Measurements from ENCODE around the gene NONO.
"Not testable (repeated sequence)": the region's sequence is repeated elsewhere in the genome, so short reads cannot be mapped to it uniquely, and the experiment has no call there.

NONO gene

GRCh38 chrX:71283403-71284143 lies at the start of gene NONO:
Gene NONO, plus strand, starts transcription at chrX:71283635. Its CDS starts 7,003 bp downstream, at chrX:71290638.
- peak; percentile 88 for DNase-seq

GRCh38 chrX:71235482-71235881 lies 48.0 kb upstream of the NONO start:
- DNase-seq = no peak

DNA sequence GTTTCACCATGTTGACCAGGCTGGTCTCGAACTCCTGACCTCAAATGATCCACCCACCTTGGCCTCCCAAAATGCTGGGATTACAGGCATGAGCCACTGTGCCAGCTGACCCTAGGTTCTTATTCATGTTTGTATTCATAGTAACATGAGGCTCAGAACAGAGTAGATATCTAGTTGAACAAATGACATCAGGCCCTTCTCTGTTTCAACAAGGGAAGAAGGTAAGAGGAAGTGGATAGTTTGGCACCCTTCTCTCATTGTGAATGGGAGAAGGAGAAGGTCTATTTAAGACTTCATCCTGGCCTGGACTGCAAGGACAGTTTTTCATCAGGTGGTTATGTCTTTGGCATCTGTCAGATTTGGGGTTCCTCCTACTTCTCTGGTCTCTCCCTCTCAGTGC lies 46.6 kb upstream of the NONO start:
- DNase-seq = no peak

DNA sequence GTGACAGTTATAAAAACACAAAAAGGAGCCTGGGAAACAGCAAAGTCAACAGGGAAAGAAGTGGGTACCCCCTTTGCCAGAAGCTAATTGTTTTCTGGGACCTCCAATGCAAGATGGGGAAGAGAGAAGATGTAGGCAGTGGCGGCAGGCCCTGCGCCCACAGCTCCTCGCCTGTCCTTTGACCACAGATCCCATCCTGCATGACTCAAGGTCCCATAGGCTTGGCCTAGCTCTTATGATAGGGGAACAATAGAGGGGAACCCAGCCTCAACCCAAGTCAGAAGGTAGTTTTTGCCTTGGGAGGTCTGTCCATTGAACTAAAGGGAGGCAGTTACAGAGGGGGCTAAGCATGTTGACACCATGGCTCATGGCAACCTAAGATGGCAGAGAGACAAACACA lies 43.7 kb upstream of the NONO start:
- DNase-seq = no peak

- DNase-seq = no peak
Measured at GRCh38 chrX:71241301-71241700, 42.1 kb upstream of the NONO start.

DNA sequence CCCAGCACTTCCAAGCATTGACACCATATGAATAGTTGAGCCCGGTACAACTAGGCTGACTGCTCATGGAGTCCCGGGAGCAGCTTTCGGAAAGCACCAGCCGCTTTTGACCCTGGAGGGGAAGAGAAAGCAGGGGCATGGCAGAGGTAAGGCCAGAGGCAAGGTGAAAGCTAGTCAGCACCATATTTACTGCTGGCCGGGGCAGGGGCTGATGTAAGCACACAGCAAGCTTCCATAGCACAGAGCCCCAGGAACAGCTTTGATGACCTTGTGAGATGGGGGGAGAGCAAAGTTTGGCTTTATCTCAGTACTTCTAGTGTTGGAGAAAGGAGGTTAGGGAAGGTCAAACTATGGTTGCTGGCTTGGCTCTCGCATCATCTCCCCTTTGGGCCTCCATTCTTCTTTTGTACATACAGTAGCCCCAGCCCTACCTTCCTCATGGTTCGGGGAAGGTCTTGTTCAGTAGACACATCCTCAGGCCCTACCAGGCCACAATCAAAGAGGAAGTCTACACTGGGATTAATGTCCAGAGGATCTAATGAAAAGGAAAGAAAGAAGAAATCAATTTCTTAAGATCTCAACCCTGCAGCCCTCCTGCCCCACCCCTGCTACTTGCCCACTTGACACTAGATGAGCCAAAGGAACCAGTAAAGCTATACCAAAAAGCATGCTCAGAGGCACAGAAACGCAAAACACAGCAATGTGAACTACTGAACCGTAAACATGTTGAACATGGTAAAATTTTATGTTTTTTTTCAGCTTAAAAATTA lies 38.9 kb upstream of the NONO start:
- no peak for DNase-seq

GRCh38 chrX:71245159-71245558 lies 38.3 kb upstream of the NONO start:
- no peak for DNase-seq

DNA sequence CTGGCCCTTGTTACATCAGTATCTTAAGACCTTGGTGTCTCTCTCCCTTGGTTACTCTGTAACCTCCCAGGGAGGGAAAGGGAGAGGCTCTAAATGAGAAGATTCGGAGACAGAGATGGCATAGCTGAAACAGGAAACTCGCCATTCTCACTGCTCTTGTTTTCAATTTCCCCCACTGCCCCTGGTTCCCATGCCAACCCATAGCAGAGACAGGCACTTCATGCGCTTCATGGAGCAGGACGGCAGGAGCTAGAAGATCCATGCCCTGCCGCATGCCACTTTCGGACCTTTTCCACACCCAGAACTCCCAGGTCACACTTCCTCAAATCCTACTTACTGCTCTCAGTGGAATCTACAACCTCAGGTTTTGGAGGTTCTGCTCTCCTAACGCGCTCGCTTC lies 32.6 kb upstream of the NONO start:
- DNase-seq = no peak

GRCh38 chrX:71251466-71251973 lies 31.9 kb upstream of the NONO start:
- DNase-seq = no peak

DNA sequence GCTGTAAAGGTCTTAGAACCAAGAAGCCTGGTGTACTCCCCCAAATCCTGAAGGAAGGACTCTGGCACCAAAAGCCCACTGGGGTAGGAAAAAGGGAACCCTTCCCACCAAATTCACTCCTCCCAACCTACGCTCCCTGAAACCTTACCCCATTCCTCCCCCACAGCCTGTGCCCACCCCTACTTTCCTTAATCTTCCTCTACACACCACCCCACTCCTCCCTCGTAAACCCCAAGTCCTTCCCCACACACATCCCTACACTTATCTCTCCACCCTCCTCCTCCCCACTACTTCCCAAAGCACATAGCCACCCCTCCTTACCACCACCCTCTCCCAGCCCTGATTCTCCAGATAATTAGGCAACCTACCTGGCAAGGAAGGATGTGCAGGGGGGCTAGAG lies 31.2 kb upstream of the NONO start:
- no peak for DNase-seq

- DNase-seq = peak; percentile 68
Measured at GRCh38 chrX:71253253-71254091, 30.0 kb upstream of the NONO start.

DNA sequence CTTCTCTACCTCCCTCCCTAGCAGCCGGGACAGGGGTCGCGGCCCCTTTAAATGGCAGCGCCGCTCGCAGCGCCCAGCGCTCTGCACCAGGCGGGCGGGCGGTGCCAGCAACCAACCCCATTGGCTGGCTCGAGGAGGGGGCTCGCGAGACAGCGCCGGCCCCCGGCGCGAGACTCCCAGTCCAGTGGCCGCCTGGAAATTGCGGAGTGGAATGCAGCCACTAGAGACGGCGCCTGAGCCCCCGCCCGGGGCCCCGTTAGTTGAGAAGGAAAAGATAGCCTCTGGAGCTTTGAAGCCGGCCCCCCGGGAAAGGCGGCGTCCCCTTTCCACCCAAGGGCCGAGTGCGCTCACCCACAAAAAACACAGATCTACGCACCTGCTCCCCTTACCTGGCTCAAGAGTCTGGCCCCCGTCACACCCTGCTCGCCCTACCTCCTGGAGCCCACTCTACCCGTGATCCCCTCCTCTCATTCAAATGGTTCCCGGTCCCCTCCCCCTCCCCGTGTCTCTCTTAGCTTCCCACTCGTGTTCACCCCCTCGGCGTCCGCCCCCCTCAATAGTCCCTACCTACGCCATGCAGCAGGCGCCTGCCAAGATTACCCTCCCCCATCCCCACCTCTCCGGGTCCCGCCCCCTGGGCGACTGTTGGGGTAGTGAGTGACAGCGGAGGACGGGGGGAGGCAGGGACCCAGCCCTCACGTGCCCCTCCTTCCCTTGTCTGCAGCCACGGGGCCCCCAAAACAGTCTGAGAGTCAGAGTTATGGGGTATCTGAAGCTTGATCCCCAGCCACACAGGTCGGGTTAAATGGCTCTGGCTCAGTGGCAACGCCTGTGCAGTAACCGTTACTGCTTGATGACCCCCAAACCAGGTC lies 29.1 kb upstream of the NONO start, which contains the start of gene ZMYM3:
ZMYM3 (minus strand) TSS at position 49 of the 872 bp plus-strand sequence. CDS start 885 bp downstream, outside the sequence.
- peak; percentile 88 for DNase-seq

- DNase-seq = no peak
Measured at GRCh38 chrX:71256051-71256450, 27.4 kb upstream of the NONO start.

DNA sequence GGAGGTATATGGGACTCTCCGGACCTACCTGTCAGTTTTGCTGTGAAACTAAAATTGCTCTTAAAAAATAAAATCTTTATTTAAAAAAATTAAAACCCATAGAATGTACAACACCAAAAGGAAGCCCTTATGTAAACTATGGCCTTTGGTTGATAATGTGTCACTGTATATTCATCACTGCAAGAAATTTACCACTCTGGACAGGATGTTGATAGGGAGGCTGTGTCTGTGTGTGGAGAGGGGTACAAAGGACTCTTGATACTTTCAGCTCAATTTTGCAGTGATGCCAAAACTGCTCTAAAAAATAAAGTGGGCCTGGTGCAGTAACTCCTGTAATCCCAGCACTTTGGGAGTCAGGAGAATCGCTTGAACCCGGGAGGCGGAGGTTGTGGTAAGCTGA lies 26.6 kb upstream of the NONO start:
- no peak for DNase-seq

DNA sequence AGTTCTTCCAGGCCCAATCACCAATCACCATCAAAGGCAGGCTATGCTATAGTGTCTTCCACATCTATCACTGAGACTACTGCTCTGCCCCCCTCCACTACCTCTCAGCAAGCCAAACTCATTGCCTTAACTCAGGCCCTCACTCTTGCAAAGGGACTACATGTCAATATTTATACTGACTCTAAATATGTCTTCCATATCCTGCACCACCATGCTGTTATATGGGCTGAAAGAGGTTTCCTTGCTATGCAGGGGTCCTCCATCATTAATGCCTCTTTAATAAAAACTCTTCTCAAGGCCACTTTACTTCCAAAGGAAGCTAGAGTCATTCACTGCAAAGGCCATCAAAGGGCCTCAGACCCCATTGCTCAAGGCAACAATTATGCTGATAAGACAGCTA lies 14.8 kb upstream of the NONO start:
- DNase-seq = not testable (repeated sequence)

DNA sequence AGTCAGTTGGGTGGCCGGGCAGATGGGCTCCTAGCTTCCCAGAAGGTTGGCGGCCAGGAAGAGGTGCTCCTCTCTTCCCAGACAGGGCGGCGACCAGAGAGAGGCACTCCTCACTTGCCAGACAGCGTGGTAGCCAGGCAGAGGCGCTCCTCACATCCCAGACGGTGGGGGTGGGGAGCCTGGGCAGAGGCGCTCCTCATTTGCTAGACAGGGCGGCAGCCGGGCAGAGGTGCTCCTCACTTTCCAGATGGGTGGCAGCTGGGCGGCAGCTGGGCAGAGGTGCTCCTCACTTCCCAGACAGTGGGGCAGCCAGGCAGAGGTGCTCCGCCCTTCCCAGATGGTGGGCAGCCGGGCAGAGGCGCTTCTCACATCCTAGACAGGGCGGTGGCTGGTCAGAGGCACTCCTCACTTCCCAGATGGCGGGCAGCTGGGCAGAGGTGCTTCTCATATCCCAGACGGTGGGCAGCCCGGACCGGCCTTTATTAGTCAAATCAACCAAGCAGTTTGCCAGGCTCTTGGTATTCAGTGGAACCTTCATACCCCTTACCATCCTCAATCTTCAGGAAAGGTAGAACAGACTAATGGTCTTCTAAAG lies 13.5 kb upstream of the NONO start:
- no peak for DNase-seq

- not testable (repeated sequence) for DNase-seq
Measured at GRCh38 chrX:71272313-71272712, 11.1 kb upstream of the NONO start.

DNA sequence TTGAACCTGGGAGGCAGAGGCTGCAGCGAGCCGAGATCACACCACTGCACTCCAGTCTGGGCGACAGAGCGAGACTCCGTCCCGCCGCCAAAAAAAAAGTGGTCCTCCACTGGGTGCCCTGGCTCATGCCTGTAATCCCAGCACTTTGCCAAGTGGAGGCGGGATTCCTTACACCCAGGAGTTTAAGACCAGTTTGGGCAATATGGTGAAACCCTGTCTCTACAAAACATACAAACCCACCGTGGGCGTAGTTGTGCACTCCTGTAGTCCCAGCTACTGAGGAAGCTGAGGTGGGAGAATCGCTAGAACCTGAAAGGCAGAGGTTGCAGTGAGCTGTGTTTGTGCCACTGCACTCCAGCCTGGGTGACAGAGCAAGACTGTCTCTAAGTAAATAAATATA lies 2.1 kb upstream of the NONO start:
- DNase-seq = not testable (repeated sequence)

- no peak for DNase-seq
Measured at GRCh38 chrX:71282514-71283402, 677 bp upstream of the NONO start.

GRCh38 chrX:71285929-71286328 lies 2.5 kb downstream of the NONO start:
- DNase-seq = no peak

DNA sequence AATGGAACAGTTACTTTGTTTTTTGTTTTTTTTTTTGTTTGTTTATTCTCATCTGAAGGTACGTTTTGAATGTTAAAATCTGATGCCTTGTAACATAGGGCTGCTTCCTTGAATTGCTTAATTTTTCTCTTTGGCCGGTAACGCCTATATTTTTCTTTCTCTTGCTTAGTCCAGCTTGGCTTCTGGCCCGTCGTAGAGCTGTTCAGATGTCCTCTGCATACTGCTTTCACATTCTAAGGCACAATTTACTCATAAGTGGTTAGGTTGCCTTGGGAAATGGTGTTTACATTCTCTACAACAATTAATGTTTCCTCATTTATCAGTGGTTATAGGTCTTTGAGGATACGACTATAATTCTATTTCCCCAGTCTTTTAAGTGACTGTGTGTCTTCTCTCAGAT lies 7.9 kb downstream of the NONO start:
- DNase-seq = no peak

All from right forelimb (tissue), 1 donor.